NCI-H1417 (cell line): ENCODE measurements around the gene APBA2.
A peak's percentile ranks its signal among the peaks of the same experiment; 100 is the strongest.
"Not testable (repeated sequence)": the region's sequence is repeated elsewhere in the genome, so short reads cannot be mapped to it uniquely, and the experiment has no call there.

Experiments used
- DNase-seq, 3 experiments: peaks; one replicate each; lab custom pipeline; 2025; lab: John Stamatoyannopoulos, UW

APBA2 gene

GRCh38 chr15:28878209-28878608 is 7.6 kb upstream of the APBA2 start:
- no peak for DNase-seq

GRCh38 chr15:28879551-28879950 is 6.2 kb upstream of the APBA2 start:
- DNase-seq: no peak

DNA sequence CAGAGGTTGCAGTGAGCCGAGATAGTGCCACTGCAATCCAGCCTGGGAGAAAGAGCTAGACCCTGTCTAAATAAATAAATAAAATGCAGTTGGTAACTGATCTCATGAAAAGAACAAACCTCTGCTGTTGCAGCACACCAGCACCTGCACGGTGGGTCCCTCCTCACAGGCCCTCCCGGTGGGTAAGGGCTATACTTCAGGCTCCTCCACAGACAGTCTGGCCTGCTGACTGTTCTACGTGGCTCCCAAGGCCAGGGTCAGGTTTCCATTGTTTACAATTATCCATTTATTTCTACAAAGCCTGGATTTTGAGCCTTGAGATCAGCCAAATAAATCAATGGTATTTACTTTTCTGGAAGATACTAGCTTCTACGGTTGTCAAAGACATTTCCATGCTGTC is 5.1 kb upstream of the APBA2 start:
- DNase-seq: no peak

GRCh38 chr15:28881170-28881569 is 4.6 kb upstream of the APBA2 start:
- peak in 1 of 3 experiments; percentile 10 for DNase-seq

- no peak for DNase-seq
Observed at GRCh38 chr15:28881600-28881999, 4.2 kb upstream of the APBA2 start.

- DNase-seq: no peak
Observed at GRCh38 chr15:28884151-28884940, 1.4 kb upstream of the APBA2 start.

GRCh38 chr15:28885128-28885629 is 595 bp upstream of the APBA2 start:
- no peak for DNase-seq

- peak in 2 of 3 experiments; percentile 68 to 69 for DNase-seq
Observed at GRCh38 chr15:28886431-28887338, 911 bp downstream of the APBA2 start.

DNA sequence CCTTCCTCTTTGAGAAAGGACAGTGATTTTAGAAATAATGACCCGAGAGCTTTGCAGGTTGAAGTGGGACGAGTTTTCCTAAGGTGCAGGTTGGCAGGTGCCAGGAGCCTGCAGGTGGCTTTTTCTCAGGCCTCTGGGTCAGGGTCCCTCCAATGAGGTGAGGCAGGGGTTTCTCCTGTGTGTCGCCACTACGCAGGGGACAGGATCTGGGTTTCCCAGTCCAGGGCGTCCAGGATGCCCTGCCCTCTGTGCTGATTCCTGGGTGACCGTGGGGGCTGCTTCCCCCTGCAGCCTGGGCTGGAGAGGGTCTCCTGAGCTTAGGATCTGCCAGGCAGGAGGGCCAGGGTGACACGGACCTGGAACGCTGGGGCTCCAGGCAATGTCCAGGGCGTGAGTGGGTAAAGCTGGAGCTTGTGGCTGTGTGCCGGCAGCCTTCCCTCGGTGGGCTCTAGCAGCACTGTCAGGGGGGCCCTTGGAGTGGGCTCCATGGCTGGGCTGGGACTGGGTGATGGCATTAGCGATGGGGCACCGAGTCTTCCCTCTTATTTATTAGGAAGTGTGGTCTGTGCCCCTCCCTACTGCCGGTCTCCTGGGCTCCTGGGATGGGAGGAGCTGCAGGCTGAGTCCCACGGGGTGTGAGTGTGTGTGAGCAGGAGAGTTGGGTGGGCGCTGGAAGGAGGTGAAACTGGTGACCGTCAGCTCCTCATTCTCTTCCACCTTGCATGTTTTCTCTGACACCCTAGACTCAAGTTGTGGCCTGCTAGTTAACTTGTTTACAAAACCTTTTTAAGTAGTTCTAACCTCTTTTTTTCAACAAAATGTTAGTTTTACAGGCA is 1.8 kb downstream of the APBA2 start:
- DNase-seq: no peak

GRCh38 chr15:28888302-28888894 is 2.6 kb downstream of the APBA2 start:
- DNase-seq: no peak

- DNase-seq: no peak
Observed at GRCh38 chr15:28888900-28889299, 3.1 kb downstream of the APBA2 start.

GRCh38 chr15:28889346-28889745 is 3.6 kb downstream of the APBA2 start:
- no peak for DNase-seq

DNA sequence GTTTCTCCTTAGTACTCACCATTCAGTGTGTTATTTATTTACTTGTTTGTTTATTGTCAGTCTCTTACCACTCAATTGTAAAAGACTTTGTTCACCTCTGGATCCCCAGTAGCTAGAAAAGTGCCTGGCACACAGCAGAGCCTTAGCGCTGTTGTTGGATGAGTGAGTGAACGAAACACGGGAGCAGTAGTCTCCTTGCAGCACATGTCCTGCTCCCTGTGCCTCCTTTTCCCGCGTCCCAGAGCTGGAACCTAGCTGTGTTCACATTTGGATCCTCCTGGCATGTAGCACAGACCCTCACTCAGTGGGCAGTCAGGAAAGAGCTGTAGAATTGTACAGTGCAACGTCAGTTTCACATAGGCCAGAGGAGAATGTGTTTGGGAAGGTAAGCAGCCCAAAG is 4.1 kb downstream of the APBA2 start:
- not testable (repeated sequence) for DNase-seq

DNA sequence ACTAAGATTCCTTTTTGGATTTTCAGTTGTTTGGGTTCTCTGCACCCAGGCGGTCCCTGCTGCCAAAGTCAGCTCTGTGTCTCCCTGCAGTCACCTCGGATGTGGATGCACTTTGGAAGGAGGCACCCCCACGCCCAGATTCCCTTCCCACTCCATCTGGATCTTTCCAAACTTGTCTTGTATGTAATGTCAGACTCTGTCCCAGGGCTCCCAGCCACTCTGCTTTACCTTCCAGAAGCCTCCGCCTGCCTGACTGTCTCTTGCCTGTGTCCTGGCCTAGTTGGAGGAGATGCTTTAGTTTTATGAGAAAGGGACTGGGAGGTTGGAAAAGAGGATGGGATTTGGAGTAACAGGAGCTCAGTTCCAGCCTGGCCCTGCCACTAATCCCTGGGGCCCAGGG is 4.5 kb downstream of the APBA2 start:
- DNase-seq: not testable (repeated sequence)

DNA sequence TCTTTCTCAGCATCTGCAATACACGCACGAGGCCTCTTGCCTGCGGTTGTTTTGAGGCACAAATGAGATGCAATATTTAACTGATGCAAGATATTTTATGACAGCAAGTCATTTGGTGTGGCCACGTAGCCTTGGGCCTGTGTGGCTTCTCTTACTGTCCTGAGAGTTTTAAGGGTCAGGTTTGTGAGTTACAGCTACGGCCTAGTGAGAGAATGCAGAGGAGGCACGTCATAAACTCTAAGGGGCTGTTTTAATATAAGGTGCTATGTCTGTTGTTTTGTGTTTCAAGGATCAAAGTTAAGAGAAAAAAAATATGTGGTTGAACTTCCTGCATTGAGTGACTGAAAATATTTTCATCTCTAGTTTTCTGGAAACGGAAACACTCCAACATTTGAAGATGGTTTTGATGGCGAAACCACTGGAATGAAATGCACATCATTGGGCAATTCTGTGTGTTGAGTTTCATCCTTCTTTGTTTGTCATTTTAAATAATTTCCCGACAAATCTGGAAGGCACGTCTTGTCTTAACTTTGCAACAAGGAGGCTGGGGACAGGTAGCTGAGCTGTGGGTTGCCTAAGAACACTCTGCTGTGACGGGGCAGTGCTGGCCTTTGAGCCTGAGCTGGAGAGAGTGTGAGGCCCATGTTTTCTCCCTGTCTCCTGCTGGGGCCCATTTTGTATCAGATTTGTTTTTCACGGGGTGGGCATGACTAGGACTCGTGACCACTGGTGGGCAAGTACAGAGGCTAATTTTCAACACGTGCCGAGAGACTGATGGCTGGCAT is 5.1 kb downstream of the APBA2 start:
- no peak for DNase-seq

- no peak for DNase-seq
Observed at GRCh38 chr15:28891588-28891987, 5.8 kb downstream of the APBA2 start.

- DNase-seq: peak in 2 of 3 experiments; percentile 37 to 67
Observed at GRCh38 chr15:28892789-28893610, 7.2 kb downstream of the APBA2 start.

- no peak for DNase-seq
Observed at GRCh38 chr15:28894631-28895030, 8.9 kb downstream of the APBA2 start.

- DNase-seq: no peak
Observed at GRCh38 chr15:28895146-28895545, 9.4 kb downstream of the APBA2 start.

DNA sequence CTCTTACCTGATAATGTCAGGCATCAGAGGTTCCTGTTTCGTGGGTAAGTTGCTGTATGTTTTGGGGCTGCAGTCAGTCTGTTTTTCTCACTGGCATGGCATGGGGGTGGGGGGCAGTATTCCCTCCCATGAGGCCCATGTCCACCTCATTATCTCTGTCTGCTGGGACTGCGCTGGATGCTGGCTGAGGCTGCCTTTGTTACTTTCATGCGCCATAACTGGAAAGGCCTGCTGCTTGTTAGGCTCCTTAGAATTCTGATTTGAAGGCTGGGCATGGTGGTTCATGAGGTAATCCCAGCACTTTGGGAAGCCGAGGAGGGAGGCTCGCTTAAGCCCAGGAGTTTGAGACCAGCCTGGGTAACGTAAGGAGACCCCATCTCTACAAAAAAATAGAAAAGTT is 9.8 kb downstream of the APBA2 start:
- DNase-seq: no peak
